Measurements from ENCODE around the gene CHRDL2.
A peak's percentile ranks its signal among the peaks of the same experiment; 100 is the strongest.

CHRDL2 gene

DNA sequence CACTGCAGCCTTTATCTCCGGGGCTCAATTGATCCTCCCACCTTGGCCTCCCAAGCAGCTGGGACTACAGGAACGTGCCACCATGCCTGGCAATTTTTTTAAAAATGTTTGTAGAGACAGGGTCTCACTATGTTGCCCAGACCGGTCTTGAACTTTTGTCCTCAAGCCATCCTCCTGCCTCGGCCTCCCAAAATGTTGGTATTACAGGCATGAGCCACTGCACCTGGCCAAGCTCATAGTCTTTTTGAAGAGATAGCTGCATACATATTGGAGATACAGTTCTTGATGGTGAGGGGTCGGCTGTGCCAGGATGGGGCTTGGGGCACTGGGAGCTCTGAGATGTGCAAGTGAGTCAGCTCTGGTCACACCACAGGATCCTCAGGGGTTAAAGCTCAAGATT lies 53.2 kb downstream of the CHRDL2 start:
- TF ChIP-seq, protein P1, sequence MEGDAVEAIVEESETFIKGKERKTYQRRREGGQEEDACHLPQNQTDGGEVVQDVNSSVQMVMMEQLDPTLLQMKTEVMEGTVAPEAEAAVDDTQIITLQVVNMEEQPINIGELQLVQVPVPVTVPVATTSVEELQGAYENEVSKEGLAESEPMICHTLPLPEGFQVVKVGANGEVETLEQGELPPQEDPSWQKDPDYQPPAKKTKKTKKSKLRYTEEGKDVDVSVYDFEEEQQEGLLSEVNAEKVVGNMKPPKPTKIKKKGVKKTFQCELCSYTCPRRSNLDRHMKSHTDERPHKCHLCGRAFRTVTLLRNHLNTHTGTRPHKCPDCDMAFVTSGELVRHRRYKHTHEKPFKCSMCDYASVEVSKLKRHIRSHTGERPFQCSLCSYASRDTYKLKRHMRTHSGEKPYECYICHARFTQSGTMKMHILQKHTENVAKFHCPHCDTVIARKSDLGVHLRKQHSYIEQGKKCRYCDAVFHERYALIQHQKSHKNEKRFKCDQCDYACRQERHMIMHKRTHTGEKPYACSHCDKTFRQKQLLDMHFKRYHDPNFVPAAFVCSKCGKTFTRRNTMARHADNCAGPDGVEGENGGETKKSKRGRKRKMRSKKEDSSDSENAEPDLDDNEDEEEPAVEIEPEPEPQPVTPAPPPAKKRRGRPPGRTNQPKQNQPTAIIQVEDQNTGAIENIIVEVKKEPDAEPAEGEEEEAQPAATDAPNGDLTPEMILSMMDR (IDR thresholded peaks at IDR 0.05; ENCODE audit: low read depth, low read length, missing control alignments): no peak
- Histone ChIP-seq H3K27me3 (replicated peaks) (no peaks in the 10 kb centered on the region), H3K27ac (no peak overlapping the region), H3K4me3 (ENCODE audit: low read depth, low read length) (no peak overlapping the region), H3K36me3 (replicated peaks) (no peaks in the 10 kb centered on the region)
- DNase-seq: no peak
- in situ Hi-C loops (cut with HindIII; ENCODE audit: low pct_ligation_motif_present, low sequenced_read_pairs): no loop called here

DNA sequence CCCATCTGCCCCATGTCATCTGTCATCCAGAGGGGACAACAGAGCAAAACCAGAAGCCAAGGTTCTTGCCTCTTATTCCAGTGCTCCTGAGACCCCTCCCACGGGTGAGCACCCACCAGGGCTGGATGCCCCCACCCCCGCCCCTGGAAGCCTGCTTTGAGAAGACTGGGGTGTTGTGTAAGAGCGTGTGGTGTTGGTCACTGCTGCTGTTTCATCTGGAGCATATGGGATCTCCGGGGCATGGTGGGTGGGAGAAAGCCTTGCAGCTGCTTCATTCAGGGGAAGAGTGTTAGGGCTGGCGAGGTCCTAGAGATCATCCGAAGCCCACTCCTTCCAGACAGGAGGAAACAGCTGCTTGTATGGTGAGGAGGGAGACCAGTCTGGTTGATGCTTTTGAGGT lies 54.1 kb downstream of the CHRDL2 start:
- Histone ChIP-seq H3K27ac (no peak overlapping the region), H3K27me3 (replicated peaks) (no peaks in the 10 kb centered on the region), H3K4me3 (ENCODE audit: low read depth, low read length) (no peak overlapping the region), H3K36me3 (replicated peaks) (no peaks in the 10 kb centered on the region)
- in situ Hi-C loops (cut with HindIII; ENCODE audit: low pct_ligation_motif_present, low sequenced_read_pairs): no loop called here
- TF ChIP-seq, protein P1 (IDR thresholded peaks at IDR 0.05; ENCODE audit: low read depth, low read length, missing control alignments): no peak
- DNase-seq: no peak

DNA sequence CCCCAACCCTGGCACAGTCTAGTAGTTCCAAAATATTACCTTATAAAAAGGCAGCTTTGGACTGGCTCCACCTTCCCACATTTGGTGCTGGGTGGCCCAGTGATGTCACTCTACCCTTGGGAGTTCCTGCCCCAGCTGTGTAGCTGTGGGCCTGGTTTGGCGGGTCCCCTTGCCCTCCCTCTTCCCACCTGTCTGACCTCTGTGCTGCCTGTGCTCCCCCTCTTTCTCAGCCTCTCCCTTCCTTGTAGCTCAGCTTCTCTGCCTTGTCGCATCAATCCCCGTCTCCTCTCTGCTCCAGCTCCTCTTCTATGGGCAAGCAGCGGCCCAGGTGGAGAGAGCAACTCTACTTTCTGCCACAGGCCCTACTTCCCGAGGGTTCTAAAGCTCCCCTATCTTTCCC lies 54.6 kb downstream of the CHRDL2 start:
- no peak overlapping the region for H3K4me3 ChIP-seq (ENCODE audit: low read depth, low read length)
- in situ Hi-C loops (cut with HindIII; ENCODE audit: low pct_ligation_motif_present, low sequenced_read_pairs): no loop called here
- TF ChIP-seq, protein P1 (IDR thresholded peaks at IDR 0.05; ENCODE audit: low read depth, low read length, missing control alignments): no peak
- no peak overlapping the region for H3K27ac ChIP-seq
- H3K27me3 ChIP-seq (replicated peaks): no peaks in the 10 kb centered on the region
- no peaks in the 10 kb centered on the region for H3K36me3 ChIP-seq (replicated peaks)
- no peak for DNase-seq

DNA sequence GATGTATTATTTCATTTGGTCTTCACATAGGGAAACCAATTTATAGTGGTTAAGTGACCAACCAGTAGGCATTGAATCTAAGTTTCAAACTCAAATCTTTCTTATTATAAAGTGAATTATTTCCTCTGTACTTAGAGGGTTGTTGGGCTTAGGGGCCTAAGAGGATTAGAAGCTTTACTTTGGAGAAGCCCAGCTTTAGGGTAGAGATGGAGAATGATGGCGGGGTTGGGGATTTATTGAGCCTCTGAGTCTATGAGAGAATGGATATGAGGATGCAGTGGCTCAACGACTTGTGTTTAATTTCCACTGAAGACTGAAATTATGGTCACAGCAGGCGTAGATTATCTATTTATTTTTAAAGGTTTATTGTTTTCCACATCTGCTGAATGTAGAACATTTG lies 55.5 kb downstream of the CHRDL2 start:
- Histone ChIP-seq H3K27ac (no peak overlapping the region), H3K27me3 (replicated peaks) (no peaks in the 10 kb centered on the region), H3K4me3 (ENCODE audit: low read depth, low read length) (no peak overlapping the region), H3K36me3 (replicated peaks) (no peaks in the 10 kb centered on the region)
- in situ Hi-C loops (cut with HindIII; ENCODE audit: low pct_ligation_motif_present, low sequenced_read_pairs): no loop called here
- TF ChIP-seq, protein P1 (IDR thresholded peaks at IDR 0.05; ENCODE audit: low read depth, low read length, missing control alignments): no peak
- no peak for DNase-seq

DNA sequence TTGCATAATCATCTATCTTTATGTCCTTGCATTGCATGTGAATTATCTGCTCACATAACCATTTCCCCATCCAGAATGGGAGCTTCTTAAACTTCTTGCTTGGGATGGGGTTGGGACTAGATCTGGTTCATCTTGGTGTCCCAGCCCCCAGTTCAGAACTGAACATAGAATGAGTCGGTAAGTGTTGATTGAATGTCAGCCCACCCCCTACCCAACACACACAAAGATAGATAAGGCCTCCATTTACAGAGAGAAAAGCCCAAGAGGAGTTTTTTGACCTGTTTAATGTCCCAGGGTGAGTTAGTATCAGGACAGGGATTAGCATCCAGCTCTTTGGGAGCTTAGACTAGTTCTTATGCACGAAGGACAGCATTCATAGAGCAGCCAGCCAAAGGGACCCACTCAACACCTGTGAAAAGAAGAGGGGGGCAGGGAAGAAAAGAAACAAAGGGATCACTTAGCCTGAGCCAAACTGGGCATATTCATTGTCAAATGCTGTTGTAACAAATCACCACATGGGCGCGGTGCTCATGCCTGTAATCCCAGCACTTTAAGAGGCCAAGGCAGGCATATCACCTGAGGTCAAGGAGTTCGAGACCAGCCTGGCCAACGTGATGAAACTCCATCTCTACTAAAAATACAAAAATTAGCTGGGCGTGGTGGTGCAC lies 57.4 kb downstream of the CHRDL2 start:
- in situ Hi-C loops (cut with HindIII; ENCODE audit: low pct_ligation_motif_present, low sequenced_read_pairs): no loop called here
- no peak for DNase-seq
- Histone ChIP-seq H3K27ac (peak overlapping the region; percentile 99), H3K36me3 (replicated peaks) (no peaks in the 10 kb centered on the region), H3K27me3 (replicated peaks) (no peaks in the 10 kb centered on the region), H3K4me3 (ENCODE audit: low read depth, low read length) (no peak overlapping the region)
- TF ChIP-seq, protein P1 (IDR thresholded peaks at IDR 0.05; ENCODE audit: low read depth, low read length, missing control alignments): no peak
